GM21717 (cell line): ENCODE results near the gene CNDP2.
"Not testable (repeated sequence)": the region's sequence is repeated elsewhere in the genome, so short reads cannot be mapped to it uniquely, and the experiment has no call there.

Experiments used
- ATAC-seq: cut with Tn5 transposase; IDR thresholded peaks from one replicate; pipeline ENCODE4 v1.9.1; 2021; ENCODE audit warnings: mild to moderate bottlenecking, moderate library complexity; ENCODE audit not compliant: unreplicated experiment

Gene CNDP2

DNA sequence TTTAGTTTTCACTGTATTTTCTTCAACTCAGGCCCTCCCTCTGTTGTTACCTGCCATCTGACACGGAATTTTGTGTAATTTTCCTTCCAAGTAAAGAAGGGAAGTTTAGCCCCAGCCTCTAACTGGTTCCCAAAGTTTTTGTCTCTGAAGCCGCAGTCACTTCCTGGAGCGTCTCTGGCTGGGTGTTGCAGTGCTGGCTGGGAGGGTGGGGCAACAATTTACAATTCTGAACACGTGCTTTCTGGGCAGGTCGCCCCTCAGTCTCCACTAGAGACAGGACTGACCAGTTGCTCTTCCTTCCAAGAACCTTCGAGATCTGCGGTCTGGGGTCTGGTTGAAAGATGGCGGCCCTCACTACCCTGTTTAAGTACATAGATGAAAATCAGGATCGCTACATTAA, 3.5 kb downstream of the CNDP2 start:
- peak; percentile 37 for ATAC-seq

DNA sequence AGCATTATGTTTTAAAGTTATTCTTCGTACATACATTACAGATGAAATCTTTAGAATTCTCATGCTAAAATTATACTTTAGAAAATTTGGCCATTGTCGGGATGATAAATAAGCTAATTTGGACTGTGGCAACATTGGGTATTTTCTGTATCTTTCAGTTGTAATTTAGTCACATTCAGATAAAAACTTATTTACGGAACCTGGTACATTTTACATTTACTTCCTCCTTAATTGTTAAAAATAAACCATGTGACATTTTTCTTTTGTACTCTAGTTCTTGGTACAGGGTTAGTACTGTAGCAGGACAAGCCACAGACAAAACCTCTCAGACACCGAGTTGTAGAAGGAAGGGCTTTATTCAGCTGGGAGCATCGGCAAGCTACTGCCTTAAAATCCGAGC, 4.2 kb downstream of the CNDP2 start:
- no peak for ATAC-seq

DNA sequence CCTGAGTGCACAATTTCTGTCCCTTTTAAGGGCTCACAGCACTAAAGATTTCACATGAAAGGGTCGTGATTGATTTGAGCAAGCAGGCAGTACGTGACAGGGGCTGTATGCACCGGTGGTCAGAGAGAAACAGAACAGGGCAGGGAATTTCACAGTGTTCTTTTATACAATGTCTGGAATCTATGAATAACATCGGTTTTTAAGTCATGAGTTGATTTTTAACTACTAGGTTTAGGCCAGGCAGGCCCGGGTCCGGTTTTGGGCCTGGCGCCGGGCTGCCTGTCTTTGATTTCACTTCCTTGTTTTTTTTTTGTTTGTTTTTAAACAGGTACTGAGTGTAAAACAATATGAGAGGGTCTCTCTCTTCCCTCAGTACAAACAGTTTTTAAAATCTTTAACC, 4.6 kb downstream of the CNDP2 start:
- ATAC-seq = not testable (repeated sequence)

DNA sequence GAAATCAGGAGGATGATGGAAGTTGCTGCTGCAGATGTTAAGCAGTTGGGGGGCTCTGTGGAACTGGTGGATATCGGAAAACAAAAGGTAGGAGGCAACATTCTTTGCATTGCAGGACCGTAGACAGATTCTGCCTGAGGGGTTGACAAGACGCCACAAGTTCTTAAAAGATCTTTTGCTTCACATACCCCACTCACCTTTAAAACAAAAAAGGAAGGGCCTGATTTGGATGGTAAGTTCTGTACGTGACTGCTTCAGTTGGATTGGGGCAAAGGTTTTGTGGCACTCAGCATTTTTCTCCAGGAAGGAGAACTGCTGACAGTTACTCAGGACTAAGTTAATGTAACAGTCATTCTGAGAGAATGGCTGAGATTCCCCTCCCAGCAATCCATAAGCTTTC, 5.2 kb downstream of the CNDP2 start:
- ATAC-seq = no peak

DNA sequence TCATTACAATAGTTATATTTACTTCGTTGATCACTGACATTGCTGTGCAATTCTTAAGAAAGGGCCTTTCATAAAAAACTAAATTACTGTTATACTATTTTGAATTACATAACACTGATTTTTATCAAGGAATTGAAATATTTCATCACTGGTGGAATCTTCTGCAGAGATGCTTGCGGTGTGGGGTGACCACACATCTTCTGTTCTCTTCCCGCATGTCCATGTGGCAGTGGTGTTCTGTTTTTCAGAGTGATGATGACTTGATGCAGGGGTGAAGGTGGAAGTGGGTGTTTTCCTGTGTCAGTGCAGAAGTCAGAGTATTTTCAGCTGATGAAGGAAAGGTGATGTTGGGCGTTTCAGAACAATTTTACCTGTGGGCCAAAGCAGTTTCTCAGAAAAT, 7.0 kb downstream of the CNDP2 start:
- no peak for ATAC-seq

DNA sequence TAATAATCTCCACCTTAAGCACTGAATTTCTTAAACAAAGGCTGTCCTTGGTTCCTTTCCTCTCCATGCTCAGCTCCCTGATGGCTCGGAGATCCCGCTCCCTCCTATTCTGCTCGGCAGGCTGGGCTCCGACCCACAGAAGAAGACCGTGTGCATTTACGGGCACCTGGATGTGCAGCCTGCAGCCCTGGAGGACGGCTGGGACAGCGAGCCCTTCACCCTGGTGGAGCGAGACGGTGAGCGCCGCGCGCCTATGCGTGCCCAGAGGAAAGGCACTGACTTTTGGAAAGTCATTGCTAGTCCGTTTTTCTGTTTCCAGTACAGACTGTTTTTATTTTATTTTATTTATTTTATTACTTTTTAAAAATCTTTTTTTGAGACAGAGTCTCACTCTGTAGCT, 9.6 kb downstream of the CNDP2 start:
- no peak for ATAC-seq

DNA sequence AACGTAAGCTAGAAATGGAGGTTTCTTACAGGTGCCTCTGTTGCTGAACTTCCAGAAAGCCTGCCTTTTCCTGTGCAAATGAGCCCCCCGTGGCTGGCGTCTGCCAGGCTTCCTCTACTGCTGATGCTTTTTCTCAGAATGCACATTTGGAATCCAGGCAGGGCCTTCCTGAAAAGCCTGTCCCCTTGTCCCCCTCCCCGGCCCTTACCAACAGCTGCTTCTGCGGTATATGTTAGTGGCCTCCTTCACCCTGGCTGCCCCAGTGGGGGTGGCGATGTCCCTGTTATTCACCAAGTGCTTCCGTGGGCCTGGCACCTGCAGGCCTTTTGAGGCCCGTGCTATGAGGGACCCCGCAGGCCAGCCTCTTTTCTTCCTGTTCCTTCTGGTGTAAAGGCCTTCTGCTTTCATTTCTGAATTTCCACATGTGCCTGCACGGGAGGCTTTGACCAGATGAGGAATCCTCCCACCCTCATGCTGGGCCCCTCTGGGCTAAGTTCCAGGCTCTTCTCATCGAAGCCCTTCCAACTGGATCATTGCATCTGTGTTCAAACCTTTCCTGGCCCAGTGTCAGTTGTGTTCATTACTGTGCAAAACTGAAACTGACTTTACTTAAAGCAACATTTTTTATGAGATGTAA, 10.4 kb downstream of the CNDP2 start:
- ATAC-seq = no peak

DNA sequence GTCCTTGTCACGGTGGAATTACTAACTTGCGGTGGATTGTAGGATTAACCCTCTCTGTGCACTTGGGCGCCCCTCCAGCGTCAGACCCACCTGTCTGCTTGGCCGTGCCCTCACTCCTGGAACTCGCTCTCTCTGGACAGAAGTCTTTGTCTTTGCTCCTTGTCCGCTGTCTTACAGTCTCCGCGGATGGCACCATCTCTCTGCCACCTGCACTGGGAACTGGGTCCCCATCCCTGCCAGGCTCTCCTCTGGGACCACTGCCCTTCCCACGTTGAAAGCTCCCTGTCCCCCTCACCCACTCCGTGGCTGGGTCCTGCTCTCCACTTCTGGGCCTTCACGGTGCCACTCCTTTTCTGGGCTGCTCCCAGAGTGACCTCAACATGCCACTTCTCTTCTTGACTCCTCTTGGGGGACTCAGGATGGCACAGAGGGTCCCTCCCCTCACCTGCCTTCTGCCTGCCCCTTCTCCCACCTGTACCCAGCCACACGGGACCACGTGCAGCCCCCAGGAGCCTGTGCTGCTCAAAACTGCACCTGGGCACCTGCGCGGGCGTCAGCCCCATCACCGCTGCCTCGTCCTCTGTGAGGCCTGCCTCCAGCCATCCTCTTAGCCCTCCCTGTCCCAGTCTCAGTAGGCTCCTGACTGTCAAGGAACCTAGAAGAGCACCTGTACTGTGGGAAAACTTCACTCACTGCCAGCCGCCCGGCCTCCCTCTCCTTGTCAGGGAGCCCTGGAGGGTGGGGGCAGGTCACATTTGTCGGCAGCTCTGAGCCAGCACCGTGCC, 11.1 kb downstream of the CNDP2 start:
- no peak for ATAC-seq

DNA sequence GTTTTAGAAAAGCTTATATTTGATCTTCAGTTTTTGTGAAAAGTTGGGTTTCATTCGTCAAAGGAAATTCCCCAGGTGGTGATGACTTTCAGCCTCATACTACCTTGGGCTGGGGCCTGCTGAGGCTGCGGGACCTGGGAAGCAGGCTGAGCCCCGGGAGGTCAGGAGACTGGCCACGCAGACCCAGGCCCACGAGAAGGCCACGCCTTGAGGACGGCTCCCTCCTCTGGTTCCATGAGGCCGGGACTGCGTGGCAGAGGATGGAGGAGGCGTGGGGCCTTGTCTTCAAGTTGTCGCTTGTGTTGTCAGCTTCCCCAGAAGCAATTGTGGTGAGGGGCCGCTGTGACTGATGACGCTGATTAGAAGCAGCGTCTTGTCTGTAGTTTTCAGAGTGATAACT, 11.8 kb downstream of the CNDP2 start:
- ATAC-seq = no peak

DNA sequence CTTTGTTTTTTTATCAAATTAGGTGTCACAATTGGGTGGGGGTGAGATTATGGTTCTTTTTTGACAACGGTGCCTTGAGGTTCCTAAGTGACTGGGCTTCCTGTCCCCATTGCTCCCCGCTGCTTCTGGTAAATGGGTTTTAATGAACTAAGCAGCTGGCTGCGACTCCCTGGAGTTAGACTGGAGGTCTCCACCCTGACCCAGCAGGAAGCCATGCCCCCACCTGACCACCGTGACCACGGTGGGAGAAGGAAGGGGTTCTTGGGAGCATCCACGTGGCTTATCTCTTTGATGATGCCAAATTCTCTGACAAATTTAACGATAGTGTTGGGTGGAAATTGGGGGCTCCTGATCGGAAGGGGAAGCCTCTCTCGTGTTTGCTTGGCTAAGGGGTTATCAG, 12.2 kb downstream of the CNDP2 start:
- ATAC-seq = no peak

DNA sequence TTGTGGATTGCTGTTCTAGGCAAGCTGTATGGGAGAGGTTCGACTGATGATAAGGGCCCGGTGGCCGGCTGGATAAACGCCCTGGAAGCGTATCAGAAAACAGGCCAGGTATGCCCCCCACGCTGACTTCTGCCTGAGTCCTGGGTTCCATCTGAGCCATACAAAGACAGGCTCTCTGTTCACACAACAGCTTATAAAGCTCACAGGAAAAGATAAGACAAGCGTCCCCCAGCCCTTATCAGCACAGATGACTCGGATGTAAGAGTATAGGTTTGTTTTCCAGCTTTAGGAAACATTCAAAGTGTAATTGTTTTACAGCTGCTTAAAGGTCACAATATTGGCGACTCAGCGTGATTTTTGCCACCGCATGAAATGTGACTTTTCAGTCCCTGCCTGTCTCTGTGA, 12.7 kb downstream of the CNDP2 start:
- no peak for ATAC-seq

DNA sequence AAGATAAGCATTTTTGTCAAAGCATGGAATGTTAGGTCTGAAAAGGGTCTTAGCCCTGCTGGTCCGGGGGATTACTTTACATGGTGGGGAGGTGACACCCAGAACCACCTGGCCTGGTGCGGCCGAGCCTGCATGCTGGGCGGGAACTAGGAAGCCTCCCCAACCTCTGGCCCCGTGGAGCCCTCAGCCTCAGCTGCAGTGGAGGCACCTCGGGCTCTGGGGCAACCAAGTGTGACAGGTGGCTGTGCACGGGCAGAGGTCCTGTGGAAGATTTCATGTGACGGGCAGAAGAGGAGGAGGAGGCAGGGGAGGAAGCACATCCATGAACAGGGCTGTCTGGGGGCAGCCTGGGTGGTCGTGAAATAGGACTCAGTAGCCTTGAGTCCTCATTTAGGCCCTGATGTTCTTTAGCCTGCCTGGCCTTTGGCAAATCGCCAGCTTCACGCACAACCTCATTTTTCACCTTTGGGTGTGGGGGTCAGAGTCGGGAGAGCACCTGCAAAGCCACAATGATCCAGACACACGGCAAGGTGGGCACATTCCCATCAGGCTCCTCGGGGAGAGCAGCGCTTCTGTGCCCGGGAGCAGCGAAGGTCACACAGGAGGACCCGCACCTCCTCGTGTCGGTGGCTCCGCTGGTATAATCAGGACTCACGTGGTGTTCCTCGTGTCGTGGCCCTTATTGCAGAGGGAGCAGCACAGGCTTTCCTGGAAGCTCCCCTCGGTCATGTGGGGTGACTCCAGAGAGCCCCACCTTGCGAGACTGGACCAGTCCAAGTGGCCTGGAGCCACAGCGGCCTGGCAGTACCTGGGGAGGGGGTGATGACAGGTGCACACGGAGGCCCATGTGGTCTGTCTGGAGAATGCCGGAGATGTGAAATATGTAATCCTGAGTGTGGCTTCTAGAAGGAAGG, 13.9 kb downstream of the CNDP2 start:
- ATAC-seq = no peak

DNA sequence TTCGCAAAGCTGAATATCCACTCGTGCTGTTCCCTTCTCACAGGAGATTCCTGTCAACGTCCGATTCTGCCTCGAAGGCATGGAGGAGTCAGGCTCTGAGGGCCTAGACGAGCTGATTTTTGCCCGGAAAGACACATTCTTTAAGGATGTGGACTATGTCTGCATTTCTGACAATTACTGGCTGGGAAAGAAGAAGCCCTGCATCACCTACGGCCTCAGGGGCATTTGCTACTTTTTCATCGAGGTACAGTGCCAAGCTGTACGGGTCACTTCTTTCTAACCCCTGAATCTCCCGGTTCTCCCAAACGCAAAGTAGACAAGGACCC, 14.6 kb downstream of the CNDP2 start:
- ATAC-seq = no peak

DNA sequence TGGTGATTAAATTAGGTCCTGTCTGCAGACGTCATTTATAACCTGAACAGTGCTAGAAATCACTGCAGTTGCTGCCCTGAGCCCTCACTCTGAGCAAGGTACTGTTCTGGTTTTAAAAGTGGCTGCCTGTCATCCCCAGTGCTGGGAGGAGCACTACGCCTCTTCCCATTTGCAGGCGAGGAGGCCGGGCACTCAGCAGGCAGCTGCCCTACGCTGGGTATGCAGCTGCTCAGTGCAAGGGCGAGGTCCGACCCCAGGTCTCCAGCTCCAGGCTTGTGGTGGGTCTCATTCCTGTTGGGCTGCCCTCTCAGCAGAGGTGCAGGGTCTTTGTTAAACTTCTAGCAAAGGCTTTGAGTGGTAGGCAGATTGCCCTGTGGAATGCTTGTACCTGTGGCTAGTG, 15.7 kb downstream of the CNDP2 start:
- ATAC-seq = no peak

DNA sequence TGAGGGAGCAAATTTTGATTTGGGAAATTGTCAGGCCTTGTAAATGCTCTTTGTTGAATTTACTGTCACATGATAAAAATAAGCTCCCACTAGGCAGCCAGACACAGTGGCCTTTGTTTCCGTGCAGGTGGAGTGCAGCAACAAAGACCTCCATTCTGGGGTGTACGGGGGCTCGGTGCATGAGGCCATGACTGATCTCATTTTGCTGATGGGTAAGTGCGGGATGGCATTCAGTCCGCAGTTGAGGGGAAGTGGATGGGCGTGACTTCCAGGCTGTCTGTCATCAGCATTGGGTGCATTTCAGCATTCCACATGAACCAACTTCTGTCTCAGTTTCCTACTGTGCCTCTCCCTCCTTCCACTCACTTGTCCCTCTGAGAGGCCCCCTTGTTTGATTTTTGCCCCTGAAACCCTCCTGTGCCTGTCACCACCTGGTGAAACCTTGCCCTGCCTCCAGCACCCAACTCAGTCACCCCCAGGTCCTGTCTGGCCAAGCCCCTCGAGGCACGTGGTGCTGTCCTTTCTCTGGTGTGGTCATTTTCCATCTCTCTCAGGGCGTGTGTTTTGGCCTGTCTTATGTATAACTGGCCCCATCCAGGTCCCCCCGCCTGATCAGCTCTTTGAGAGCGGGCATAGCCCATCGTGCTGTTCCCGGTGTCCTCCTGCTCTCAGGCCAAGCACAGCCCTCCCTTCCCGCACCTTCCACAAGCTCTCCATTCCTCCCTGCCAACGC, 16.3 kb downstream of the CNDP2 start:
- ATAC-seq = no peak

DNA sequence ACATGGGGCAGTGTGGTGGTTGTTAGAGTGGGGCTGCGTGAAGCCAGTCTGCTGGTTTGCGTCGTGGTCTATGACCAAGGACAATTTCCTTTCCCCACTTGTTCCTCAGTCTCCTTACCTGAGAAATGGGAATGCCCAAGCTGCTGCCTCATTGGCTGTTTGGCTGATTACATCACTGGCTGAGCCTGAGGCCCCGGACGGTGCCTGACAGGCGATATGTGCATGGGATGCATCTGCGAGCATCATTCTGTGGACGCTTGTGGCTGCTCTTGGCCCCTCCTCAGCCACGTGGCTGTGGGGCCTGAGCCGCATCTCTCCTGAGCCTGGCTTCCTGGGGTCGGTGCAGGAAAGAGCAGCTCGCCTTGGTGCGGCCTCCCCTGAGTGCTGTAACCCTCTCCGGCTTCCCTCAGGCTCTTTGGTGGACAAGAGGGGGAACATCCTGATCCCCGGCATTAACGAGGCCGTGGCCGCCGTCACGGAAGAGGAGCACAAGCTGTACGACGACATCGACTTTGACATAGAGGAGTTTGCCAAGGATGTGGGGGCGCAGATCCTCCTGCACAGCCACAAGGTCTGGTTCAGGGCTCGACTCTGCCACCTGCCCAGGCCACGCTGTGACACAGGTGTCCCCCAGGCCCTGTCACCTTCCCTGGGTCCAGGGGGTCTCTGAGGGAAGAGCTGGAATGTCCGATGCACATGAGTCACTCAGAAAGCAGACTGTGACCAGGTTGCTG, 17.2 kb downstream of the CNDP2 start:
- ATAC-seq = no peak

DNA sequence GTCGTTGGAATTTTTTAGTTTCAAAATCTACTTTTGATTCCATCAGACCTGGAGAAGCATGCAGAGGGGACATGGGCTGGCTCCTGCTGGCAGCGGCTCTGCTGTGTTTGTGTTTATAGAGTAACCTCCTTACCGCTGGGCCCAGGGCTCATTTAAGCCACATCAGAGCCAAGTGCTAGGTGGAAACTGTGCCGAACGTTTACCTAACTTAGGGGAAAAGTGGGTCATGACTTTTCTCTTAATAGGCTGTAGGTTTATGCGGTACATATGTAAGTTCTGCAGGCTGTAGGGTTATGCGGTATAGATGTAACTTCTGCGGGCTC, 17.7 kb downstream of the CNDP2 start:
- ATAC-seq = no peak

DNA sequence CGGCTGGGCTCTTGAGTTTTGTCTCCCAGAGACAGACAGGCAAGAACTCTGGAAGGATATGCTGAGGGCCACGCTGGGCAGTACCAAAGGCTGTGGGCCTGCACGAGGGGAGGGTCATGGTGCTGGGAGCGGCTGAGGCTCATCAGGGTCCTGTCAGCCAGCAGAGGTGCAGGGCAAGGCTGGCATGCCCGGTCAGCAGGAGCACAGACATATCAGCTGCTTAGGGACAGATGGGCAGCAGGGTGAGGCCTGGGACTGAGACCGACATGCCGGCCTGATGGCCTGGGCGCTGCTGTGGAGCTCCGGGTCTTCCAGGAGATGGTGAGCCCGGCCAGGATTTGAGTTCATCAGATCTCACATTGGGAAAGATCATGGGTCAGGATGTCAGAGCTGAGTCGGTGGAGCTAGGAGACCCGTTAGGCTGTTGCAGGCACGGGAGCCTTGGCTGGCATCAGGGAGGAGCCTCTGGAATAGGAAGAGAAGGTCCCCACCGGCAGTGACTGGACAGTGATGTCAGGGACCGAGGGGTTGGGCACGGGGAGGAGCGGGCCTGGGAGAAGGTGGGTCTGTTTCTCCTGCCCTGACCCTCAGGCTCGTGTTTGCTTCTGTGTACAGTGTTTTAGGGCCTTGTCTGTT, 18.8 kb downstream of the CNDP2 start:
- ATAC-seq = no peak

DNA sequence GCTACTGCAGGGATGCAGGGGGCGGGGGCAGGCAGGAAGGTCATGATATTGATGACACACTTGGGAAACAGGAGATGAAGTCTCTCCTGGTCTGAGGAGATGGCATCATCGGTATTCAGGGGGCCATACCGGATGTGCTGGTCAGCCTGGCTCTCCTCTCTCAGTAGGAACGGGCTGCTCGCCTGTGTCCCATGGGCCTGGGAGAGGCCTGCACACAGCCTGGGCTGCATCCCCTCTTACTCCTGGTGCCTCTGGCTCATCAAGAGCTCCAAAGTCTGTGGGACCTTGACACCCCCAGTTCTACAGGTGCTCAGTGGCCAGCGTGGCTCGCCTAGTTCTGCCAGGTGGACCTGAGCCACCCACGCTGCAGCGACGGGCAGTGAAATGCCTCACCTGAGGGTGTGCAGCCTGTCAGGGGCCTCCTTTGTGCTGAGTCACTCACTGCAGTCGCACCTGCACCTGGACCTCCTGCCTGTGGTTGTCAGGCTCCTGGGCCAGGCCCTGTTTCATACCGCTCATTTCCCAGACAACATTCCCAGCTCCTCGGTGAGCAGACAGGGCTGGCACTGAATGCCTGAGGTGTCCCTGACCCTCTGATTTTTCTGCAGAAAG, 19.6 kb downstream of the CNDP2 start:
- no peak for ATAC-seq
